Astrocyte of the cerebellum (primary cell): ENCODE results near the gene COMMD3.
"Not testable (repeated sequence)": the region's sequence is repeated elsewhere in the genome, so short reads cannot be mapped to it uniquely, and the experiment has no call there.

Experiments used
- DNase-seq: peaks from one replicate; pipeline ENCODE4 v3.0.0-alpha.2; 2011; ENCODE audit warnings: low read depth
- H3K4me3 ChIP-seq: 2 replicates; pipeline ENCODE4 v1.5.1; 2011; ENCODE audit warnings: mild to moderate bottlenecking, low read depth, low read length, moderate library complexity
- CTCF ChIP-seq: IDR thresholded peaks from 2 replicates; pipeline ENCODE4 v1.5.1; 2012; ENCODE audit warnings: low read length, low read depth, moderate library complexity, mild to moderate bottlenecking; ENCODE audit errors: missing control alignments
- in situ Hi-C: cut with HindIII; loops from 2 replicates; pipeline ENCODE4 v1.10.0; 2017; ENCODE audit warnings: low sequenced_read_pairs

Gene COMMD3

GRCh38 chr10:22344781-22345300 lies 28.7 kb downstream of the COMMD3 start:
- no peak for TF ChIP-seq CTCF
- in situ Hi-C loops, result no loop called here
- no peak for DNase-seq
- no peak overlapping the region for H3K4me3 ChIP-seq

- no peak for DNase-seq
- peak within 1 kb of the TSS; percentile 4 for H3K4me3 ChIP-seq
- in situ Hi-C loops, result no loop called here
- no peak for TF ChIP-seq CTCF
These were observed 29.3 kb downstream of the COMMD3 start, which contains the start of gene SPAG6 for GRCh38 chr10:22345301-22346095. TSS of gene SPAG6 (plus strand) at chr10:22345496. CDS start at chr10:22345612, 116 bp downstream.

- TF ChIP-seq CTCF, result no peak
- DNase-seq, result no peak
- no peak overlapping the region for H3K4me3 ChIP-seq
- in situ Hi-C loops, result no loop called here
These were observed 30.0 kb downstream of the COMMD3 start for GRCh38 chr10:22346096-22346661.

- no peak overlapping the region for H3K4me3 ChIP-seq
- in situ Hi-C loops, result no loop called here
- TF ChIP-seq CTCF, result no peak
- DNase-seq, result no peak
These were observed 33.6 kb downstream of the COMMD3 start for GRCh38 chr10:22349755-22350154.

- in situ Hi-C loops, result no loop called here
- TF ChIP-seq CTCF, result no peak
- DNase-seq, result no peak
- no peak overlapping the region for H3K4me3 ChIP-seq
These were observed 35.0 kb downstream of the COMMD3 start for GRCh38 chr10:22351131-22351703.

- H3K4me3 ChIP-seq, result no peak overlapping the region
- no peak for TF ChIP-seq CTCF
- DNase-seq, result no peak
- in situ Hi-C loops, result no loop called here
These were observed 40.2 kb downstream of the COMMD3 start for GRCh38 chr10:22356324-22356873.

GRCh38 chr10:22357770-22358169 lies 41.6 kb downstream of the COMMD3 start:
- in situ Hi-C loops, H3K4me3 ChIP-seq, DNase-seq: not testable (repeated sequence)
